Articular chondrocyte of knee joint (primary cell): Measurements from ENCODE around the gene DNAH8. TPM values are rescaled to one million over a fixed set of nuclear protein-coding genes. Genes with fewer than 3 reads are reported as not detected.

Experiments
- small RNA-seq: library from RNA; depleted of rRNA; stranded (forward); fragments of <200 nt; gene quantifications from one replicate; pipeline ENCODE3, GENCODE V24; 2012
- total RNA-seq: library from RNA; depleted of rRNA; stranded (reverse); fragments of >200 nt; gene quantifications from 2 replicates; pipeline ENCODE4 v1.2.3, GENCODE V29; 2012

DNAH8 gene
- under 0.01 TPM in 2 replicates for total RNA-seq

GRCh38 chr6:38715016-38715689 is at the start of gene DNAH8:
Gene DNAH8 (plus strand): TSS chr6:38715311. CDS start chr6:38722810, 7,499 bp downstream.

GRCh38 chr6:38702558-38703397 is 12.3 kb upstream of the DNAH8 start, which contains the start of gene GLO1:
Gene GLO1 (minus strand): TSS chr6:38703145. CDS start chr6:38703054, 91 bp downstream.

DNA sequence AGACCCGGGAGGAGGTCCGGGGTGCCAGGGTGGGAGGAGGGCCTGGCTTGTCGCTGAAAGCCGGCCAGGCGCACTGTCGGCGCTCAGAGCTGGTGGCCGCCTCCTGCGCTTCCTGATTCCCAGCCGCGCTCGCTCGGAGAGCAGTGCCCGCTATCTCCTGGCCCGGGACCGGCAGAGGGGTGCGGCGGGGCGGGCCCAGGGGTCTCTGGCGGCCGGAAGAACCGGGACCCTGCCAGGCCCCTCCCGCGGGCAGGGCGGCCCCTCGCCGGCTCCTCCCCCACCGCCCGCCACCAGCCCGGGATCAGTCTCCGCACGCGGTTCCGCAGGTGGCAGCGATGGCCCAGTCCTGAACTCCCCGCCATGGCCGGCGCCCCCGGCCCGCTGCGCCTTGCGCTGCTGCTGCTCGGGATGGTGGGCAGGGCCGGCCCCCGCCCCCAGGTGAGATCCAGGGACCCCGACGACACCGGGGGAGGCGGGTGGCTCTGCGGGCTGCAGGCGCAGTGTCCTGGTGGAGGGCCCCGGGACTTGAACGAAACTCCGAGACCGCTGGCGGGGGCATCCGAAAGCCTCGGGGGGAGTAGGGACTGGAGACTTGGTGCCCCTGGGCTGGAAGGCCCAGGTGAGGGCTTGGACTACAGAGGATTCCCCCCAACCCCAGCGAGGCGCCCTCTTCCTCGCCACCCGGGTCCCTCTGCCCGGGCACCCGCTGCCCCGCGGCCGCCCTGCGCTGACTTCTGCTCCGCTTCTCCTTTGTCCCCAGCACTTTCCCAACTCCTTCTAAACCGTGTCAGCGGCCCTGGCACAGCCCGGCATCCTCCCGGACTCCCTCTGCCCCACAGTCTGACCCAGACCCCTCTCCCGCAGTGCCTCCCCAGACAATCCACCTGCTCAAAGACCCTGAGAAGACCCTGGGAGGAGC is 333.6 kb downstream of the DNAH8 start, which contains the start of gene GLP1R:
Gene GLP1R (plus strand): TSS at position 301 of the 919 bp plus-strand sequence. CDS start 60 bp downstream, at position 361.

Small RNAs within 50 kb of the gene (small RNA-seq; reads per million reads assigned to genes)
- not detected for gene AL034345.1
- gene RF00393: not detected

Other genes starting within 250 kb of the DNAH8 start
- 20.6 and 21.5 TPM in 2 replicates for gene BTBD9, start 75.4 kb upstream of the DNAH8 start, total RNA-seq
- 135 and 141 TPM in 2 replicates for gene GLO1, start 12.2 kb upstream of the DNAH8 start, total RNA-seq